NCI-H2107 treated with DMSO at 0.1 percent for 48 hours (cell line): ENCODE results near the gene ROR1.

Experiments
- DNase-seq: peaks from one replicate; lab custom pipeline; 2025; ENCODE audit not compliant: unreplicated experiment; lab: John Stamatoyannopoulos, UW

ROR1 gene

DNA sequence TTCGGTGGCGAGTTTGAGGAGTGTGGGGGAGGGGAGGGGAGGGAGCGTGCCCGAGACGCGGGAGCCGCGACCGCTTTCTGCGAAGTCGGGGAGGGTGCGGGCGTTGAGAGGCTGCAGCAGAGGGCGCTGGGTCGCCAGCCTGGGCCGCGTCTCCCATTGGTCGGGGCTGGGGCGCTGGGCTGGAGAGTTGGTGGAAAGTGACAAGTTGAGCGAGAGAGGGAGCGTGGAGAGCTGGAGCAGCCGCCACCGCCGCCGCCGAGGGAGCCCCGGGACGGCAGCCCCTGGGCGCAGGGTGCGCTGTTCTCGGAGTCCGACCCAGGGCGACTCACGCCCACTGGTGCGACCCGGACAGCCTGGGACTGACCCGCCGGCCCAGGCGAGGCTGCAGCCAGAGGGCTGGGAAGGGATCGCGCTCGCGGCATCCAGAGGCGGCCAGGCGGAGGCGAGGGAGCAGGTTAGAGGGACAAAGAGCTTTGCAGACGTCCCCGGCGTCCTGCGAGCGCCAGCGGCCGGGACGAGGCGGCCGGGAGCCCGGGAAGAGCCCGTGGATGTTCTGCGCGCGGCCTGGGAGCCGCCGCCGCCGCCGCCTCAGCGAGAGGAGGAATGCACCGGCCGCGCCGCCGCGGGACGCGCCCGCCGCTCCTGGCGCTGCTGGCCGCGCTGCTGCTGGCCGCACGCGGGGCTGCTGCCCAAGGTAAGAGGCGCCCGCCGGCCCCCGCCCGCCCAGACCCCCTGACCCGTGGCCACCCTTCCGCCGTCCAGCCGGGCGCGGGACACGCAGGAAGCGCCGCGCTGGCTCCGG, at the start of gene ROR1:
Gene ROR1, plus strand, starts transcription at position 203 of the 802 bp plus-strand sequence.
- DNase-seq = peak; percentile 39

DNA sequence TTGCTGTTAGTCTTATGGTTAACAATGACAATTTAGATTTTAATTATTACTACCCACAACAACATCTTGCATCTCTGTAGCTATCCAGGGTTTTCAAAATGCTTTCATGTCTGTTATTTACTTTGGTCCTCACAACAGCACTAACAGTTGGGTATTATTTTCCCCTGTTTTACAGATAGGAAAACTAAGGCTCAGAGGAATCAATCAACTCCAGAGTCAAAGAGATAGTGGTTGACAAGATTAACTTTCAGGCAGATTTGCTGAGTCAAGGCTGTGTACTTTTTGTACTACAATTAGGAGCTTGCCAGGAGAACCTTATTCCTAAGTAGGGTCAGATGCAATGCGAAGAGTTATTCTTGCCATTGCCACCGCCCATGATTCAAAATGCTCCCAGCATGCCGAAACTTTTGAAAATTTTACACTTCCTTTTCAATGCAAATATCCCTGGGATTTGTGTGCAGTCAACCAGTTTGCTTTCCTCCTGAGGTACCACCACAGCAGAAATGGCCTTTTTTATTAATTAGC, 49.4 kb upstream of the ROR1 start:
- DNase-seq = no peak

DNA sequence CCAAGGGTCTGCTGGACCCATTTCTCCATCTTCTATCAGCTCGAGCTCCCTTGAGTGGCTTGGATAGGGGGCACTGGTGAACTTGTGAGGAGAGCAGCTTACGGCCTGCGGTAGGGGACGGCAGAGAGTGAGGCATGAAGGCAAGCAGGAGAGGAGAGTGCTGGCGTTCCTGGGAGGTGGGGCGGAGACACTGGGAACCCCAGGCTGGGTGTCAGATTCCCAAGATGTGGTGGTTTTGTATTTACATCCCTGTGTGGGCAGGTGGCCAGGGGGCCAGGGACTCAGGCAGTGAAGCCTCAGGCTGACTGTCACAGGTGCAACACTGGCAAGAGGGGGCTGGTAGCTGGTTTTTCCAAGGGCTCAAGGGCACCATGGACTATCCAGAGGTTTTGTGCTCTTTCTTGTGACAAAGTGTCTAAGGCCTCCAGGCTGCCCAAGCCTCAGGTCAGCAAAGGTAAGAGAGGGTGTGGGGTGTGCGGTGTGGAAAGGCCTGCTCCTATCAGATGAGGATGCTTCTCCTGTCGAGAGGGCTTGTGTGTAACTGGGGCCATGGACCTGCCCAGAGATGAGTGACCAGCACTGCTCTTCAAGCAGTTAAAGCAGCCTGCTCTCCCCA, 45.1 kb upstream of the ROR1 start:
- peak; percentile 94 for DNase-seq

DNA sequence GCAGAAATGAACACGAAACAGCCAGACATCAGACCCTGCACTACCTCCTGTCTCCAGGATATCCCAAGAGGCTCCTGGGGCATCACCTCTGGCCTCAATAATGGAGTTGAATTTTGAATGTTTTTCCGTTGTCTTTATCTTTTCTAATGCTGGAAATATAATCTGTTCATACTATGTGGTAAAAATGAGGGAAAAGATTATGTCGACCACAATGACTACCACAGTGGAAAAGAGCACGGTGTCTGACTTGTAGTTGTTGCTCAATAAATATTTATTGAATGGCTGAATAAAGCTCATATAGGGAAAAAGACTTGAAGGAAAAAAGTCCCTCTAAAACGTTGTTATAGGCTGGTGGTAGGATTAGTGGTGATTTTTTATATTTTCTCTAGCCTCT, 44.6 kb upstream of the ROR1 start:
- DNase-seq = no peak

DNA sequence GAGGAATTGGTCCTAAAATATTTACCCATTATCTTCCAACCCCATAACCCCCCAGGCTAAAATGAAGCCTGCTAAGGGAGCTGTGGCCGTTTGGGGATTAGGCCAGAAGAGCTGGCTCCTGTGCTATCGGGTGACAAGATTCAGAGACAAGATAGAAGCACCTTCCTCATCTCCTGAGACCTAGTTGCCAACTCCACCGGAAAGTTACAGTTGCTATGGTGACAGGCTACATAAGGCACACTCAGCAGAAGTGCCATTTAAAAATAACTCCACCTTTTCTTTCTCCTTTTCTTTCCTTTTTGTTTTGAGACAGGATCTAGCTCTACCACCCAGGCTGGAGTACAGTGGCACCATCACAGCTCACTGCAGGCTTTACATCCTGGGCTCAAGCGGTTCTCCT, 43.6 kb upstream of the ROR1 start:
- DNase-seq = peak; percentile 11

DNA sequence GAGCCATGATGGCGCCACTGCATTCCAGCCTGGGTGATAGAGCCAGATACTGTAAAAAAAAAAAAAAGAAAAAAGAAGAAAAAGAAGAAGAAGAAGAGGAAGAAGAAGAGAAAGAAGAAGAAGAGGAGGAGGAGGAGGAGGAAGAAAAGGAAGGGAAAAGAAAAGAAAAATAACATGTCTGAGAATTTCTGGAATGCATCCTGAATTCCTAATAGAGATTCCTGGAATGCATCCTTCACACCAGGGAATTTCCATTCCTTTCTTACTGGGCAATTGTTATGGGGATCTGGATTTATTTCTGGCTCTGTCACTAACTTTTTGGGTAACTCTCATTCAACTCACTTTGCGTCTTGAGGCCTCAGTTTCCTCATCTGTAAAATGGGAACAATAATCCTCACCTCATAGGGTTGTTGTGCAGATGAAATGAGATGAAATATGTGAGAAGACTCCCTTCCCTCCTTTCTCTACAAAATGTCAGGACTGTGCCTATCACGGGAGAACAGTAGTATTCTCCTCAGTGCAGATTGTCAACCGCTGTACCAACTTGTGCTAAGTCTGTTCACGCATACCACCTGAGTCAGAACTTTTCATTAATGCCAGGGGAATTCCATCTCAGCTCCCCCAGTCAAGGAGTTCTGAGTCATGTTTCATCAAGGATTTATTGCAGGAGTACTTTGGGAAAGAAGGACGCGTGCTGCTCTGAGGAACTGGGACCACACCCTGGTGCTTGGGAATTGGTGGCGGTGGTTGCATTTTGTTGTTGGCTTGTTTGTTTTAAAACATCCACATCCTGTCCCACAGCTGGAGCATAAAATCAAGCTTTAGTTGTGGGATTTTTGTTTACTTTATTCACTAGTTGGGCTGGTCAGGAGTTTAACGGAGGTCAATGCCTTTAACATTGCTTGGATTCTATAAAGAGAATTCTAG, 42.4 kb upstream of the ROR1 start:
- DNase-seq = no peak

DNA sequence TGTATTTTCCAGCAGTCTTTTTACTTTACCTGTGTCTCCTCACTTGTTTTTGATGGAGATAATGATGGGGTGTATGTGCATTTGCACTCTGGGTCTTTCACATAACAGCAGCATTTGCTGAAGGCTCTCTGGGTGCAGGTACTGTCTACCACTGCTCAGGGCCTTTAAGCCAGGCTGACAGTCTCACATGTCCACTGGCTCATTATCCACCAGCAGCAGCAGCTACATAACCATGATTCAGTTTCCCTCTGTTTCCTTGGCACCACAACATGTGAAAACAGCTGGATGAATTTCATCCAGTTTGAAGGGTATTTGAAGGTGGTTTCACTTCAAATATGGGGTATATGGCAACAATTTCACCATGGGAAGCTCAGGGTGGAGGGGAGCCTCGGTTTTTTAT, 41.2 kb upstream of the ROR1 start:
- DNase-seq = no peak

DNA sequence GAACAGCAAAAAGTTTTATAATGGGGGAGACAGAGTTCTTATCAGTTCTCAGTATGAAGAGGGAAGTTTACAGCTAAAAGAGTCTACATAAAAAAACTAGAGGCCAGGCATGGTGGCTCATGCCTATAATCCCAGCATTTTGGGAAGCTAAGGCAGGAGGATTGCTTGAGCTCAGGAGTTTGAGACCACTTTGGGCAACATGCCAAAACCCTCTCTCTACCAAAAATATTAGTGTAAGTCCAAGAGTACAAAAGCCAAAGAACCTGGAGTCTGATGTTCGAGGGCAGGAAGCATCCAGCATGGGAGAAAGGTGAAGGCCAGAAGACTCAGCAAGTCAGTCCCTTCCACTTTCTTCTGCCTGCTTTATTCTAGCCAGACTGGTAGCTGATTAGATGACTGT, 35.0 kb upstream of the ROR1 start:
- DNase-seq = no peak

DNA sequence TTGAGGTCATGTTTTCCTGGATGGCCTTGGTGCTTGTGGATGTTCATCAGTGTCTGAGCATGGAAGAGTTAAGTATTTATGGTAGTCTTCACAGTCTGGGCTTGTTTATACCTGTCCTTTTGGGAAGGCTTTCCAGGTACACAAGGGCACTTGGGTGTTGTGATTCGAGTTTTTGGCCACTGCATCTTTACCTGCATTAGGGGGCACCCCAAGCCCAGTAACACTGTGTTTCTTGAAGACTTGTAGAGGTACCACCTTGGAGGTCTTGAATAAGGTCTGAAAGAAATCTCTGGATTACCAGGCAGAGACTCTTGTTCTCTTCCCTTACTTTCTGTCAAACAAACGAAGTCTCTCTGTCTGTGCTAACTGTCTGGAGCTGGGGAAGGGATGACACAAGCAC, 34.4 kb upstream of the ROR1 start:
- no peak for DNase-seq

DNA sequence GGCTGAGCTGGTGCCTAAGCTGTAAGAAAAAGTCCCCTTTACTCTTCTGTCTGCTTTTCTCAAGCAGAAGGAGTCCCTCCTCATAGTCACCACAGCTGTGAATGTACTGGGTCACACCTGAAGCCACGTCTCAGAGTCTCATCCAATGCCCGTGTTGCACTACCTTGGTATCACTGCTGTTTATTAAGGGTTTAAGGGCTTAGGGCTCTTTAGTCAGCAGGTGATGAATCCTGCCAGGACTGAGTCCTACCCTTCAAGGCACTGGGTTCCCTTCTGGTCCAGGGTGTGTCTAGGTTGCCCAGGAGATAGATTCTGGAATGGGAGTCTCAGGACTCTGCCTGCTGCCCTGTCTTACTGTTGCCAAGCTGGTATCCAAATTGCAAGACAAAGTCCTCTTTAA, 33.4 kb upstream of the ROR1 start:
- no peak for DNase-seq

DNA sequence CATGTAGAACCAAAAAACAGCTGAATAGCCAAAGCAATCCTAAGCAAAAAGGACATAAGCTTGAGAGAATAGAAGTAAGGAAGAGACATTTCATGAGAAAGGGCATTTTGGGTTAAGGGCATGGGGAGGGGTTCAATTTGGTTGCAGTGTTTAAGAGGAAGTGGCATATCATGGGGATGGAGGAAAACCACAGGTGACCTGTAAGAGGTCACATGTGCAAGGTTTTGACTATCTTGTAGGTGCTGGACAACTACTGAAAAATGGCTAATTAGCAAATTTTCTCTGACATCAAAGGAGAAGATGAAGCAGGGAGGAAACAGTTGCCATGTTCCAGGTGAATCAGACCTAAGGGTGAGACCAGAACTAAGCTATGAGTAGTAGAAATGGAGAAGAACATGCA, 31.3 kb upstream of the ROR1 start:
- DNase-seq = no peak

DNA sequence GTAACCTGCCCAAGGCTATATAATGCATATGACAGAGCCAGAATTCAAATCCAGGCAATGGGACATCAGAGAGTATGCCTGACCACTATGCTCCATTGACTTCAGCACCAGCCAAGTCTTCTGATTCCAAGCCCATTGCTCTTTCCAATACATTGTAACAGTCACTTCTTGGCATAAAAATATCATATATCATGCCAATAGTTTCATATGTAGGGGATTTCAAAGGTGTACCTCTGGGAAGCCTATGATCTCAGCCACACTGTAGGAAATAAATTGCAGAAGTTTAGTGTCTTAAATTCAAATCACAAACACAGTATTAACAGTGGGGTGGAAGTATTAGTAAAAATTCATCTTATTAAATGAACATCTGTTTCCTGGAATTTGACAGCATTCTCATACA, 30.0 kb upstream of the ROR1 start:
- DNase-seq = no peak

DNA sequence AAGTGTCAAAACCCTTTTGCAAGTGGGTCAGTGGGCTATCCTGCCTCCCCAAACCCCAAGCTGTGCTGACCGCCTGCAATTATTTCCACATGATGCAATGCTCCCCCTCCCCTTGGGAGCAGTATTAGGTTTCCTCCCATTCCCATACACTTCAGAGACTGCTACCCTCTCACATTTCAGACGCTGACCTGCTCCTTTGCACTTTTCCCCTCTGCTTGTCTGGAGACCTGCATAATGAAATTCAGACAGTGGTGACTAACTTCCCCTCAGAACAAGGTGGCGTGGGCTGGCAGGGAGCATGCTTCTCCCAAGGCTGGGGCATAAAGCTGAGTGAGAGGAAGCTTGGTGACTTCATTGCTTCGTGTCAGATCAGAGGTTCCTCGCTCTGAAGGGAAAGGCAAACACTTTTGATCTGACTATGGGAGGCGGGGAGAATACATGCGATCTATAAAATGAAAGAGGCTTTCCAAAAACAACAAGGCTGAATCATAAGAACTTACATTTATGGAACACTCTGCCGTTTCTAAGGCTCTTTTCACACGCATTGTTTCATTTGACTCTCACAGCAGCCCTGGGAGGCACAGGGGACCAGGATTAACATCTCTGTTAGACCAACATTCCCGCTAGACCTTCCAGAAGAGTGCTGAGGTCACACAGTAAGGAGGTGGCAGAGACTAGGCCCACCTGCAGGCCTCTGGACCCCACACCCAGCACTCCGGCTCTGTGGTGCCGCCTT, 27.5 kb upstream of the ROR1 start:
- DNase-seq = peak; percentile 68

DNA sequence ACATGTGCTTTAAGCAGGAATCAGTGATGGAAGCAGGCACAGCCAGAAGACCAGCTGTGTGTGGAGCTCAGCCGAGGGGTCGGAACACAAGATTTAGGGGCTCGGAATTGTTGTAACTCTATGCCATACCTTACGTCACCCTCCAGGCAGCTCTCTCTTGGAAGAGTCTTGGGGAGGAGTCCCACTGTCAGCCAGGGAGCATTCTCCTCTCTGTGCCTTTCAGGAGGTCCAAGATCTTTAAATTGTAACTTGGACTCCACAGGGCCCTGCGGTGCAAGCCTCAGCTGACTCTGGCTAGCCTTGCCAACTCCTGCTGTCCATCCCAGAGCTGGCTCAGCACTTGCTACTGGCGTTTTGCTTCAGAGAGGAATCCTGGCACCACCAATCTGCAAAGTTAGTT, 26.4 kb upstream of the ROR1 start:
- DNase-seq = no peak

DNA sequence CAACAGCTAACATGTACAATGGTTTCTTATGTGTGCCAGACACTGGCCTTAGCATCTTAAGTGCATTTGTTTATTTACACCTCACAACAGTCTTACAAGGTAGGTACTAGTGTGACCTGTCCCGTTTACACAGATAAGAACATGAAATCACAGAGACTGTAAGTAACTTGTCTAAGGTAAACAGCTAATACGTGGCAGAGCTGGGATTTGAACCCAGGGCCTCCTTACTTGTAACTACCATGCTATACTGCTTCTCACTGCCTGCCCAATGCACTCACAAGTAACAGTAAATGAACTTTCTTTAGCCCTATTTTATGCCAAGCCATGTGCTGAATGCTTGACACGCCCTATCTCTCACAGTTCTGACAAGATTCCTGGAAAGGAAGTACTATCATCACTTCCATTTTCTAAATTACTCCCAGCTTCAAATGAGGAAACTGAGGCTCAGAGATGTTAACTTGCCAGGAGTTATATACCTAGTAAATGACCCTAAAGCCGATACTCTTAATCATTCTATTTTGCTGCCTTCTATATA, 25.7 kb upstream of the ROR1 start:
- no peak for DNase-seq

DNA sequence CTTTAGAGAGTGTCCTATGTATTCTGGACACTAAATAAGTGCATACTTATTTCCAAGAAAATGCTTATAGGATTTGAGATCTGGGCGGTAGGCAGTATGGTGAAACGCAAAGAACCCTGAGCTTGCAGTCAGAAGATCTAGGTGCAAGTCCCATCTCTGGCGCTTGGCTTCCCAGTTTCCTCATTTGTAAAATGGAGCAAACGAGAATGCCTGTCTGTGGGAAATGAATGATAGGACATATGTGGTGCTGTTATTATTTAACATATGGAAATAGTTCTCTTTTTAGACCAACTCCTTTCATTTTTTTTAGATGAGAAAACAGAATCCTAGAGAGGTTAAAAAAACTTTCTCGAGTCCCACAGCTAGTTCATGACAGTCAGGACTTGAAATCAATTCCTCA, 25.2 kb upstream of the ROR1 start:
- DNase-seq = no peak

DNA sequence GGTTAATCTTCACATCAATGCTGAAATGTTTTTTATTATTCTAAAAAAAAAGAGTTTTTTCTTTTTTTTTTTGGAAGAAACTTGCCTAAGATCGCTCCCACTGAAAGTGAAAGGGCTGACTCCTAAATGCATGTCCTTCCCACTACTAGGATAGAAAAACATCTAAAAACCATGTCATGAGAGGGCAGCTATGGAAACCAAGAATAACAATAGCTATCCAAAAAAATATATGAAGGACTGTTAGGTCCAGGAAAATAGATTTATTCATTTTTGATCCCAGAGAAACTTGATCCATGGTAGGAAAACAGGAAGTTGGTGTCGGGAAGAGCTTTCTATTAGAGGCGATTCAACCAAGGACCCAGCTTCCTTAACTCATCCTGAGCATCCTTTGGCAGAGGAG, 23.1 kb upstream of the ROR1 start:
- DNase-seq = no peak

DNA sequence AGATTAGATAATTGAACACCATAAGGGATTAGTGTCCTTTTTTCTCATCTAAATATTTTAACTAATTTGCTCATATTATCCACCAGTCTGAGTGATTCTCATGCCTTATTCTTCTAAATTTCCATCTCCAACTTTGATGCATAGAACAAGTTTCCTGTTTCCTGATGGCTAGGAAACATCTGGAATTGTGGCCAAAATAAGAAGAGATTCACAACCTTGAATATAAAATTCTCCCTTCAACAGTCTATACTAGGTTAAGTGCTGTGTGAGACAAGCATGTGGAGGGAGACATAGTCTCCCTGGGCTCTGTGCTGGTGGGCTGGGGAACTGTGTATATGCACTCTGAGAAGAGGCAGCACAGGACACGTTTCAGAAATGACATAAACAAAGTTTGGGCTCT, 21.6 kb upstream of the ROR1 start:
- DNase-seq = no peak

DNA sequence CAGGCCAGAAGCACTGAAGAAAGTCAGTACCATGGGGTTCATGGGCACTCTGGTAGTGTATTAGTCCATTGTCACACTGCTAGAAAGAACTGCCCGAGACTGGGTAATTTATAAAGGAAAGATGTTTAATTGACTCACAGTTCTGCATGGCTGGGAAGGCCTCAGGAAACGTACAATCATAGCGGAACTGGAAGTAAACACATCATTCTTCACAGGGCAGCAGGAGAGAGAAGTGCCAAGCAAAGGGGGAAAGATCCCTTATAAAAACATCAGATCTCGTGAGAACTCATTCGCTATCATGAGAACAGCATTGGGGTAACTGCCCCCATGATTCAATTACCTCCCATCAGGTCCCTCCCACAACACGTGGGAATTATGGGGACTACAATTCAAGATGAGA, 20.2 kb upstream of the ROR1 start:
- DNase-seq = no peak

DNA sequence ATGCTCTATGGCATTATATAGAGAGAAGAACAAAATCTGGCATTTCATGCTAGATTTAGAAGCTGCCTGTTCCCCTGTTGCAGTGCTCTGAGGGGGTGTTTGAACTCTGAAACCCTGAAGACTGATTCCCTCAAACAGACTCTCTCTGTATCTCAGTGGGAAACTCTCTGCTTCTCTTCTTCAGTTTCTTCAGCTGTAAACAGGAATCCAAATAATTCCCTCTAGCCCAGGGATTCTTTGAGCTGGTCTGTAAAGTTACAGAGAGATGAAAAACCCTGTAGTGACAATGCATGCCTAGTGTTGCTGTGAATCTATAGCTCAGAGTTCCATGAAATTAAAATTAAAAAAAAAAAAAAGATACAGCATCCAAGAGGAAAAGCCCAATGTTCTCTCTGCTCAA, 17.0 kb upstream of the ROR1 start:
- DNase-seq = no peak

DNA sequence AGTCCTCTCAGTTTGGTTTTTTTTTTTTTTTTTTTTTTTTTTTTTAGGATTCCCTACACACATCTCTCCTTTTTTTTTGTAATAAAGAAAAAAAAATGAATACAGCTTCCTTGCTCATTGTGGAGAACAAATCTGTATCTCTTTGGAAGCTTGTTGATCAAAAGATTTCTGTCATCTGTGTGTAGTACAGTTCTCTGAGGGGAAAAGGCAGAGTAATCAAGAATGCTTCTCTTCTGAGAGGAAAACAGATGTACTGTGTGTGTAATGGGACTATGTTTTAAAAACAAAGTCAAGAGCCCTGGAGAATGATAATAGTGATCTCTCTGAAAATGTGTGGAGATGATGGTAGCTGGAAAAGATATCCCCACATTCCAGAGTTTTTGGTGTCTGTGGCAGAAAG, 16.5 kb upstream of the ROR1 start:
- no peak for DNase-seq
